Stimulated activated CD4-positive, alpha-beta T cell treated with anti-CD3 and anti-CD28 coated beads, Interleukin-2, amount 100 ng/mL, for 24 hours (primary cell): ENCODE data around the gene HOXB9.
A peak's percentile ranks its signal among the peaks of the same experiment; 100 is the strongest.

Source experiments
- DNase-seq, 2 donors: peaks; one replicate each; pipeline ENCODE4 v3.0.0-alpha.2; 2020

The HOXB9 gene

DNA sequence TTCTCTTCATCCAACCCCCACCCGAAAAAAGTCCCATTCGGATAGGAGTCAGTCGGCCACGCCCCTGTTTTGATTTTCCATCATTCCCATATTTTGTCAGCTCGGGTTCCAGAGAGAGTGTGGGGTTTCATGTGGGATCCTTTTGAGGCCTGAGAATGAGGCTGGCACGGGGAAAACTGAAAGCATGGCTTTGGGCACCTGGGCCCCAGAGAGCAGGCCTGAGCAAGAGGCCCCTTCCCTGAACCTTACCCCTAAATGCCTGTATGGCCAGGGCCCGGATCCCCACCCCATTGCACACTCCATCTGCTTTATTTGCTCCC is 43.4 kb downstream of the HOXB9 start:
- DNase-seq: no peak

GRCh38 chr17:48579760-48580554 is 46.2 kb downstream of the HOXB9 start:
- no peak for DNase-seq

GRCh38 chr17:48579471-48579759 is 46.7 kb downstream of the HOXB9 start:
- no peak for DNase-seq

DNA sequence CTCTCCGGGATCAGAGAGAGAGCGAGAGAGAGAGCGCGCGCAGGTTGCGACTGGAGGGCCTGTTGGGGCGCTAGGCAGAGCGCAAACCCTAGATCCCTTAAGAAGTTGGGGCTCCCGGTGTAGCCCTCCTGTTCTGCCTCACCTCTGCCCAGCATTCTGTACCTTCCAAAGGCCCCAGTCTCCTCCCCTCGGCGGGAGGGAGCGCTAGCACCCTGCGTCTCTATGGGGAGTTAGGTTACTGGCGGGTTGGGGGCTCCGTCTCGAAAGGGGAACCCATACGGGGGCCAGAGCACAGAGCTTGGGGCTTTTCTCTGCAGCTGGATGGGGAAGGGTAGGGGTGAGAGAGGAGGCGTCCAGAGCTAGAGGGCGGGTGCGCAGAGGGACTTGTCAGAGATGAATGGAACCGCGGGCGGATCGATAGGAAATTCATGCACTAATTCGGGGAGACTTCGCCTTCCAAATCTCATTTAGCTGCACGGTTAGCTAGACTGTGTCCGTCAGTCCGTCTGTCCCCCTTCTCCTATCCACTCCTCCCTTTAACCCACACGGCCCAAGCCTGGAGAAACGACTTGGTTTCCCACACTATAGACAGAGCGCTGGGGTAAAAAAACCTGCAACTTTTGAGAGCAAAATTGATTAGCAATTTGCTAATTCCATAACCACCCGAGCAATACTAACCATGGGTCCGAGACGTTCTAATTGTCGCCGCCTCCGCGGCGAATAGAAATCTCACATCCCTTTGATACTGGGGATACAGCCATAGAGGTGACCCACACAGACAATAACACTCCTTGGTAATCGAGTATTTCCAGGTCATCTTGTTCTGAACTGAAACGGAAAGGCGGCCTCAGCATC is 47.3 kb downstream of the HOXB9 start:
- no peak for DNase-seq

GRCh38 chr17:48577946-48578615 is 48.1 kb downstream of the HOXB9 start, which contains the start of gene HOXB4:
TSS of gene HOXB4 (minus strand) at chr17:48578350. CDS start at chr17:48578319, 31 bp downstream.
- DNase-seq: peak; percentile 74 to 77

DNA sequence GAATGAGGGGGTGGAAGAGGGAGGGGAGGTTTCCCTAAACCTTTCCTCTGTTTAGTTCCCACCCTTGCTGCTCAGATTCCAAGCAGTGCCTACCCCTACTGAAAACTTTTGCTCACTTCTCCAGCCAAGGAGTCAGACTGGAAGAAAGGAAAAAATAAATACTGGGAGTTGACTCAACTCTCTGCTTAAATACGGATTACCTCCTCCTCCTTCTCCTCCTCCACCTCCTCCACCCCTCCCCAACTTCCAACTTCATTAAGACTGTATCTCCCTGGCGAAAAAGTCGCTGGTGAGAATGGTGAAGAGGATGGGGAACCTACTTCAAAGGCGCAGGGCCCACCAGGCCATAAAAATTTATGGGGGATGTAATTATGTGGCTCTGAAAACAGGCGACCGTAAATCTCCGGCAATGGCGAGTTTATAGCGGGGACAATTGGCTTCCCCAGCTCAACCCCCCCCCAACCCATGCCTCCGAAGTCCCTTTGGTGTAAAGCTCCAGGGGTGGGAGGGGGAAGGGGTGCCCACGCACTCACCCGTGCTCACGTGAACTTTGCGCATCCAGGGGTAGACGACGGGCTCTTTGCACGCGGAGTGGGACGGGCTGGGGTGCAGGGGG is 48.7 kb downstream of the HOXB9 start:
- no peak for DNase-seq

DNA sequence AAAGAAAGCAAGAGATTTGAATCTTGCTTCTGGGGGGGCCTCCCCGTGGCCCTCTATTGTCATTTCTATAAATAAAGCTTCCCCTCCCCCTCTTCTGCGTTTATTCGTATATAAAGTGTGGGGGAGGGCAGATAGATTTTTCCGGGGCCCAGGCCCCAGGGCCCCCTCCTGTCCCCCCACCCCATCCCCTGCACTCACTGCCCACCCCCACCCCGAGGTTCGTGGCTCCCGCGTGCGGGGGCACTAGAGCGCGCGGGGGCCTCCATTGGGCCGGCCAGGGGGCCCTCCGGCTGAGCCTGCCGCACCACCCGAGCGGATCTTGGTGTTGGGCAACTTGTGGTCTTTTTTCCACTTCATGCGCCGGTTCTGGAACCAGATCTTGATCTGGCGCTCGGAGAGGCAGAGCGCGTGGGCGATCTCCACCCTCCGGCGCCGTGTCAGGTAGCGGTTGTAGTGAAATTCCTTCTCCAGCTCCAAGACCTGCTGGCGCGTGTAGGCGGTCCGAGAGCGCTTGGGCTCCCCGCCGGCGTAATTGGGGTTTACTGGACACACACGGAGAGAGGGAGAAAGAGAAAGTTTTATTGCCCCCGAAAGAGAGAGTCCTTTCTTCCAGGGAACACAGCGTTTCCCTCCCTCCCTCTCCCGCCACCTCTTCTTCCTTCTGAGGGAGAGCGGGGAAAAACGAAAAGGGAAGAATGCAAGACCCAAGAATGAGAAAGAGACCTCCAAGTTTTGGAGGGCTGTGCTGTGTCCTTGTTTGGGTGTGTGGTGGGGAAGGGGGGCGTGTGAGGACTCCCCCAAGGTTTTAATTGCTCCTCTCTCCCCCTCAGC is 49.5 kb downstream of the HOXB9 start:
- peak in 1 of 2 donors; percentile 37 for DNase-seq

DNA sequence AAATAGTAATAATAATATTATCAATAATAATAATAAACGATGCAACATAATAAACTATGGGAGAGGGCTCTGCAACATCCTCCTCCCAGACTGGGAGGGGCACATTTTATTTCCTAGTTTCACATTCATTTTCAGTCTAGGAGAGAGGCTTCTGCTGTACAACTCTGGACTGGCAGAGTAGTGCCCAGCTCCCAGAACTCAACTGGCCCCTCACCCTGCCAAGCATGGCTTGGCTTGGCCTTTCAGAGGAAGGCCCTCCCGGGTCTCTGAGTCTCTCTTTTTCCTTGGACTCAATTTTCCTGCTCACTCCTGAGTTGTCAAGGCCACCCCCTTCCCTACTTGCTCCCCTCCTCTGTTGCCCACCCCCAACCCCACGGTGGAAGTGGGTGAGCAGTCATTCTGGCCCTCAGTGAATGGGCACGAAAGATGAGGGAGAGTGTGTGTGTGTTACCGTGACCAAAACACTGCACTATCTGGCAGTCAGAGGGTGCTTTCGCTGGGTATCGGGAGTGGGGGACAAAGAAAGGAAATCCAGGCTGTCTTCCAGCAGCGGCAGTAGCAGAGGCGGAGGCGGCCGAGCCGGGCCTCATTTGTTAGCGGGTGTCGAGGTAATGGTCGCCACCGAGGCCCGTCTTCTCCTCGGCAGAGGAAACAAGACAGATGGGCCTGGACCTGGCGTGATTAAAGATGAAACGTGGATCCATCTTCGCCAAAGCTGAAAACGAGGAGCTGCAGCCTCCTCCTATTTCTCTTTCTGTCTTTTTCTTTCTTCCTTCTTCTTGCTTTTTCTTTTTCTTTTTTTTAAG is 50.3 kb downstream of the HOXB9 start:
- DNase-seq: no peak

- no peak for DNase-seq
These were observed 51.0 kb downstream of the HOXB9 start for GRCh38 chr17:48575066-48575582.

GRCh38 chr17:48574505-48575065 is 51.6 kb downstream of the HOXB9 start:
- no peak for DNase-seq

- no peak for DNase-seq
These were observed 54.2 kb downstream of the HOXB9 start for GRCh38 chr17:48571826-48572417.
